WTC11 (cell line): ENCODE data around the gene IFITM2. TPM values are rescaled to one million over a fixed set of nuclear protein-coding genes. Genes with fewer than 3 reads are reported as not detected.

Experiments
- ATAC-seq: fragments of 200-7000 bp; cut with Tn5 transposase; 2 replicates; pipeline ENCODE4 v1.10.0; 2021; ENCODE audit warnings: mild to moderate bottlenecking, moderate library complexity
- CTCF ChIA-PET: fragments of 300-600 bp; sonication (Branson Sonifier 250); formaldehyde crosslinking; loops from one replicate; lab custom pipeline; 2021; ENCODE audit warnings: antibody characterized with exemption; lab: Charles Lee
- POLR2A ChIA-PET: fragments of 350-600 bp; sonication (Branson Sonifier 250); formaldehyde crosslinking; loops from one replicate; lab custom pipeline; 2021; ENCODE audit warnings: antibody characterized with exemption; lab: Charles Lee
- DNase-seq: peaks from one replicate; pipeline ENCODE4 v3.0.0; 2021; ENCODE audit warnings: low spot score
- H3K27ac Mint-ChIP-seq: 2 replicates; pipeline ENCODE4 v1.8.0; 2021; ENCODE audit warnings: mixed read lengths
- H3K27me3 Mint-ChIP-seq: 2 replicates; pipeline ENCODE4 v1.8.0; 2021; ENCODE audit warnings: low read depth, mild to moderate bottlenecking, moderate library complexity, mixed read lengths
- H3K36me3 Mint-ChIP-seq: 2 replicates; pipeline ENCODE4 v1.8.0; 2021; ENCODE audit warnings: mixed read lengths
- H3K4me1 Mint-ChIP-seq: 2 replicates; pipeline ENCODE4 v1.8.0; 2022; ENCODE audit warnings: mixed read lengths
- H3K4me3 Mint-ChIP-seq: 2 replicates; pipeline ENCODE4 v1.8.0; 2021; ENCODE audit warnings: mild to moderate bottlenecking, moderate library complexity, mixed read lengths
- H3K9me3 Mint-ChIP-seq: 2 replicates; pipeline ENCODE4 v1.8.0; 2021; ENCODE audit warnings: mixed read lengths
- CREB1 ChIP-seq: sonication (generic); formaldehyde crosslinking; IDR thresholded peaks from 2 replicates; pipeline ENCODE4 v1.8.0; 2023; ENCODE audit warnings: mild to moderate bottlenecking, missing genetic modification reagents
- ERG ChIP-seq: fragments of 250-450 bp; sonication (Bioruptor Pico); IDR thresholded peaks from 2 replicates; pipeline ENCODE4 v1.8.0; 2021; ENCODE audit warnings: mild to moderate bottlenecking
- HMGA2 ChIP-seq: fragments of 250-450 bp; sonication (Bioruptor Pico); IDR thresholded peaks from 2 replicates; pipeline ENCODE4 v1.4.0; 2021; ENCODE audit warnings: mild to moderate bottlenecking, moderate library complexity
- MAX ChIP-seq: sonication (generic); formaldehyde crosslinking; IDR thresholded peaks from 2 replicates; pipeline ENCODE4 v1.8.0; 2022; ENCODE audit warnings: mild to moderate bottlenecking, missing genetic modification reagents
- NFE2L1 ChIP-seq: sonication (generic); formaldehyde crosslinking; IDR thresholded peaks from 2 replicates; pipeline ENCODE4 v1.8.1; 2023; ENCODE audit warnings: missing genetic modification reagents
- SMAD3 ChIP-seq: sonication (generic); formaldehyde crosslinking; IDR thresholded peaks from 2 replicates; pipeline ENCODE4 v1.8.0; 2022; ENCODE audit warnings: missing genetic modification reagents, mild to moderate bottlenecking, borderline replicate concordance
- SP1 ChIP-seq: sonication (generic); formaldehyde crosslinking; conservative IDR thresholded peaks from 2 replicates; pipeline ENCODE4 v1.8.1; 2022; ENCODE audit warnings: missing genetic modification reagents
- ZNF263 ChIP-seq: sonication (generic); formaldehyde crosslinking; IDR thresholded peaks from 2 replicates; pipeline ENCODE4 v1.8.1; 2022; ENCODE audit warnings: low read depth, mild to moderate bottlenecking, moderate library complexity, missing genetic modification reagents
- ZNF281 ChIP-seq: sonication (generic); formaldehyde crosslinking; IDR thresholded peaks from 2 replicates; pipeline ENCODE4 v1.8.0; 2023; ENCODE audit warnings: mild to moderate bottlenecking, missing genetic modification reagents
- ZNF317 ChIP-seq: sonication (generic); formaldehyde crosslinking; IDR thresholded peaks from 2 replicates; pipeline ENCODE4 v1.8.1; 2023; ENCODE audit warnings: low read depth, mild to moderate bottlenecking, moderate library complexity, missing genetic modification reagents, borderline replicate concordance
- ZNF416 ChIP-seq: fragments of 250-450 bp; sonication (Bioruptor Pico); IDR thresholded peaks from 2 replicates; pipeline ENCODE4 v1.9.0; 2021; ENCODE audit warnings: mild to moderate bottlenecking, inconsistent platforms
- ZNF423 ChIP-seq: fragments of 250-450 bp; sonication (Bioruptor Pico); IDR thresholded peaks from 2 replicates; pipeline ENCODE4 v2.1.2; 2022; ENCODE audit warnings: mild to moderate bottlenecking, moderate library complexity
- total RNA-seq: library from RNA; stranded (reverse); gene quantifications from 3 replicates; pipeline ENCODE4 v1.2.3, GENCODE V29; 2021
- TF ChIP-seq, protein P1 (sequence below): fragments of 250-450 bp; sonication (Bioruptor Pico); IDR thresholded peaks from 2 replicates; pipeline ENCODE4 v1.9.0; 2021; ENCODE audit warnings: mild to moderate bottlenecking
- TF ChIP-seq, protein P2 (sequence below): sonication (generic); formaldehyde crosslinking; IDR thresholded peaks from 2 replicates; pipeline ENCODE4 v1.8.0; 2023; ENCODE audit warnings: missing genetic modification reagents
- TF ChIP-seq, protein P3 (sequence below): sonication (generic); formaldehyde crosslinking; IDR thresholded peaks from 2 replicates; pipeline ENCODE4 v1.8.0; 2022; ENCODE audit warnings: mild to moderate bottlenecking, missing genetic modification reagents

The IFITM2 gene
- total RNA-seq, 1 experiment from 2014 or later = 436 TPM

GRCh38 chr11:298406-299065 lies 9.1 kb upstream of the IFITM2 start:
- ChIA-PET CTCF (interaction anchor here (1.0 kb wide), 2 partner anchors 19 to 57 kb away, joined by 3 read pairs; no protein-coding TSS in a partner anchor), POLR2A (interaction anchor here (0.5 to 1.4 kb wide), 5 partner anchors 16 to 118 kb away, joined by 3 to 4 read pairs (median 3); no protein-coding TSS in a partner anchor)
- H3K27ac Mint-ChIP-seq = no peak overlapping the region
- H3K4me3 Mint-ChIP-seq = no peak overlapping the region
- ATAC-seq (no peak), DNase-seq (peak; percentile 24)
- H3K4me1 Mint-ChIP-seq = peaks cover 41% of the 10 kb centered on the region
- no peaks in the 10 kb centered on the region for H3K27me3 Mint-ChIP-seq
- TF ChIP-seq, protein P1, sequence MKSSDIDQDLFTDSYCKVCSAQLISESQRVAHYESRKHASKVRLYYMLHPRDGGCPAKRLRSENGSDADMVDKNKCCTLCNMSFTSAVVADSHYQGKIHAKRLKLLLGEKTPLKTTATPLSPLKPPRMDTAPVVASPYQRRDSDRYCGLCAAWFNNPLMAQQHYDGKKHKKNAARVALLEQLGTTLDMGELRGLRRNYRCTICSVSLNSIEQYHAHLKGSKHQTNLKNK (CRISPR knock-in tag) = peak; percentile 50; the same call in 1 of the 2 replicates
- TF ChIP-seq ERG (CRISPR knock-in tag) (peak; percentile 13; the same call in 1 of the 2 replicates), HMGA2 (CRISPR knock-in tag) (no peak), SP1 (0 out of 2 replicates have a peak, but pooled peaks have one; percentile 45), ZNF317 (CRISPR knock-in tag) (no peak)
- peaks cover 4% of the 10 kb centered on the region; the same call in 1 of the 2 replicates for H3K36me3 Mint-ChIP-seq
- H3K9me3 Mint-ChIP-seq = no peaks in the 10 kb centered on the region

- DNase-seq = peak; percentile 10
- no peak within 1 kb of the TSS for H3K4me3 Mint-ChIP-seq
- POLR2A ChIA-PET = interaction anchor here (0.7 to 1.4 kb wide), 5 partner anchors 17 to 117 kb away, joined by 3 to 4 read pairs (median 4); partner anchors contain the start of gene NLRP6
These were observed 8.3 kb upstream of the IFITM2 start, which contains the start of gene IFITM5 for GRCh38 chr11:299081-299891. Gene IFITM5 (minus strand): TSS chr11:299526. CDS start chr11:299490, 36 bp downstream.

GRCh38 chr11:299951-300735 lies 7.5 kb upstream of the IFITM2 start:
- ATAC-seq (peak; percentile 38), DNase-seq (no peak)
- H3K4me1 Mint-ChIP-seq = peaks cover 53% of the 10 kb centered on the region
- no peaks in the 10 kb centered on the region for H3K36me3 Mint-ChIP-seq
- H3K27ac Mint-ChIP-seq = peak overlapping the region; percentile 82; the same call in 1 of the 2 replicates
- no peaks in the 10 kb centered on the region for H3K9me3 Mint-ChIP-seq
- POLR2A ChIA-PET = interaction anchor here (0.8 to 1.5 kb wide), 5 partner anchors 11 to 55 kb away, joined by 3 to 5 read pairs (median 4); partner anchors contain the start of gene NLRP6
- CTCF ChIA-PET = interaction anchor here (0.6 to 2.6 kb wide), 5 partner anchors 9 to 64 kb away, joined by 3 to 23 read pairs (median 5); no protein-coding TSS in a partner anchor
- TF ChIP-seq SP1 (0 out of 2 replicates have a peak, but pooled peaks have one; percentile 13), ZNF423 (CRISPR knock-in tag) (peak; percentile 70), MAX (CRISPR knock-in tag) (0 out of 2 replicates have a peak, but pooled peaks have one; percentile 36)
- TF ChIP-seq, protein P2, sequence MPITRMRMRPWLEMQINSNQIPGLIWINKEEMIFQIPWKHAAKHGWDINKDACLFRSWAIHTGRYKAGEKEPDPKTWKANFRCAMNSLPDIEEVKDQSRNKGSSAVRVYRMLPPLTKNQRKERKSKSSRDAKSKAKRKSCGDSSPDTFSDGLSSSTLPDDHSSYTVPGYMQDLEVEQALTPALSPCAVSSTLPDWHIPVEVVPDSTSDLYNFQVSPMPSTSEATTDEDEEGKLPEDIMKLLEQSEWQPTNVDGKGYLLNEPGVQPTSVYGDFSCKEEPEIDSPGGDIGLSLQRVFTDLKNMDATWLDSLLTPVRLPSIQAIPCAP (CRISPR knock-in tag) = no peak
- H3K4me3 Mint-ChIP-seq = no peak overlapping the region
- H3K27me3 Mint-ChIP-seq = no peaks in the 10 kb centered on the region

More at GRCh38 chr11:299081-299891, 8.3 kb upstream of the IFITM2 start, which contains the start of gene IFITM5:
- ATAC-seq = no peak
- TF ChIP-seq ZNF416 (peak; percentile 13; the same call in 1 of the 2 replicates), SMAD3 (CRISPR knock-in tag) (no peak)
- Mint-ChIP-seq H3K4me1 (peaks cover 46% of the 10 kb centered on the region), H3K9me3 (no peaks in the 10 kb centered on the region), H3K36me3 (no peaks in the 10 kb centered on the region), H3K27me3 (no peaks in the 10 kb centered on the region), H3K27ac (peak within 1 kb of the TSS; percentile 57; the same call in 1 of the 2 replicates)
- CTCF ChIA-PET = interaction anchor here (1.0 to 2.6 kb wide), 5 partner anchors 10 to 65 kb away, joined by 3 to 23 read pairs (median 5); no protein-coding TSS in a partner anchor

- no peak overlapping the region; the same call in none of the 2 replicates for H3K27ac Mint-ChIP-seq
- ChIA-PET CTCF (interaction anchor here (0.7 to 3.2 kb wide), 3 partner anchors 52 to 90 kb away, joined by 3 to 25 read pairs (median 8); partner anchors contain the start of gene PKP3), POLR2A (no interaction called here)
- H3K4me3 Mint-ChIP-seq = no peak overlapping the region
- no peaks in the 10 kb centered on the region for H3K36me3 Mint-ChIP-seq
- no peaks in the 10 kb centered on the region for H3K9me3 Mint-ChIP-seq
- no peak for DNase-seq
- H3K27me3 Mint-ChIP-seq = no peaks in the 10 kb centered on the region
- ATAC-seq = no peak
- peaks cover 69% of the 10 kb centered on the region for H3K4me1 Mint-ChIP-seq
- TF ChIP-seq SP1 (no peak), NFE2L1 (CRISPR knock-in tag) (no peak), SMAD3 (CRISPR knock-in tag) (no peak), ZNF263 (no peak), CREB1 (CRISPR knock-in tag) (no peak), ZNF281 (CRISPR knock-in tag) (no peak)
- TF ChIP-seq, protein P3, sequence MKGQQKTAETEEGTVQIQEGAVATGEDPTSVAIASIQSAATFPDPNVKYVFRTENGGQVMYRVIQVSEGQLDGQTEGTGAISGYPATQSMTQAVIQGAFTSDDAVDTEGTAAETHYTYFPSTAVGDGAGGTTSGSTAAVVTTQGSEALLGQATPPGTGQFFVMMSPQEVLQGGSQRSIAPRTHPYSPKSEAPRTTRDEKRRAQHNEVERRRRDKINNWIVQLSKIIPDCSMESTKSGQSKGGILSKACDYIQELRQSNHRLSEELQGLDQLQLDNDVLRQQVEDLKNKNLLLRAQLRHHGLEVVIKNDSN (CRISPR knock-in tag) = no peak
These were observed 4.3 kb upstream of the IFITM2 start for GRCh38 chr11:303363-303762.
